ENCODE data around the gene ZBTB7B. TPM values are rescaled to one million over a fixed set of nuclear protein-coding genes. Genes with fewer than 3 reads are reported as not detected.

ZBTB7B gene
- total RNA-seq, 1 donor from 2014 or later: 24.9 TPM

DNA sequence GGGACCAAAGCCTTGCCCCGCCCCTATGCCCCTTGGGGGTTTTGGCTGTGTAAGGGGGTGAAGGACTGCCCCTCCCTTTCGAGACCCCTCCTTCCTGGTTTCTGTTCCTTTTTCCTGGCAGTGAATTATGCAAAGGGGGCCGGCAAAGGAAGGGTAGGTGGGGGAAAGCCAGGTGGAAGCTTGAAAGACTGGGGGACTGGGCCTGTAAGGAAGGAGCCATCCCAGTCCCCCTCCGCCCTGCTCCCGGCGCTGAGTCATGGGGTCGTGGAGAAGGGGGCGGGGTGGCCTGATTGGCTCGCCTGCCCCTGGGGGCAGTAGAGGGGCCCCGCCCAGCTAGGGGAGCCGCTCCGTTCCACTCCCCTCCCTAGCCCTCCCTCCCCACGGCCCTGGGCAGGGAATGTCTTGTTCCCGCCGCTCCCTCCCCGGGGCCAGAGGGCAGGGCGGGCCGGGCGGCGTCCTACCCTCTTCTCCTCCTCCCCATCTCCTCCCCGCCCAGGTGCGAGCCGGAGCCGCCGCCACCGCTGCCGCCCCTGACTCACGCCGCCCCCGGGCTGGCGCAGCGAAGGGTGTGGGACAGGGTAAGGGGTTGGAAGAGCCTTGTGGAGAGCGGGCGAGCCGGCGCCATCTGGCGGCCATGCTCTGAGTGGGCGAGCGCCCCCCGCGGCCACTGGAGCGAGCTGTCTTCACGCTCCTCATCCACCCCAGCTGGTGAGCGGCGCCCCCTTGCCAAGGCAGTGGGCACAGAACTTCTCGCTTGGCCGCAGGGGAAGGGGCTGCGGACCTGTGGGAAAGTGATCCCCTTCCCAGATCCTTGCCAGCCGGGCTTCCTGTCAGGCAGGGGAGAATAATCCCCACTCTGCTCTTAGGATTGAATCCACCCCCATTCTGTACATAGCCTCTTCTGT is 14.7 kb downstream of the ZBTB7B start:
- DNase-seq: peak; percentile 93

GRCh38 chr1:155017946-155018316 is 15.3 kb downstream of the ZBTB7B start:
- no peak for DNase-seq

DNA sequence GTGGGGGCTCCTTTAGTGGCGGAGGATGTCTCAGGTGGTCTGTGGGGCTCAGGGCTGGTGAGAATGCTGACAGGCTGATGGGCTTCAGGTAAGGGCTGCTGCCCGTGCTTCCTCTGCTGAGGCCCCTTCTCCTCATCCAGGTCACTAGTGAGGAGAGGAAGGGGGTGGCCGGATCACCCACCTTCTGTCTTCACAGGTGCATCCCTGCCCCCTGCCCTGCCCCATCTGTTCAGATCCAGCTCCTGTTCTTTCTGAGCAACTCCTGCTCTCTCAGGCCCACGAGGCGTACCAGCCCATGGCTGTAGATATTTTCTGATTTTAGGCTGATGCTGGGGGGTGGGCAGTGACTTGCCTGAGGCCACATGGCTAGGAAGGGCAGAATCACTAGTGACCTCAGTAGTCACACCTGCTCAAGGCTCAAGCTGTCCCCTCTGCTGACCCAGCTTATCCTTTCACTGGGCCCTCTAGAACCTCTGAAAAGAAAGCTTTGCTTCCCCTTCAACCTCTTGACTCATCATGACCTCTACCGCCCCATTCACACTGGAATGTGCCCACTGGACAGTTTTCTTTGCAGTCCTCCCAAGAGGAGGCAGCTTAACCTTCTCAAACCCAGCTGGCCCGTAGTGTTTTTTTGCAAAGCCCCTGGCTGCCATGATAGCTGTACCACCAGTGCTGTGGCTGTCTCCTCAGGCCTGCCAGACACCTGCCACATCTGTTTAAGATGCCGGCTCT is 16.2 kb downstream of the ZBTB7B start:
- DNase-seq: no peak

GRCh38 chr1:155019377-155020245 is 17.0 kb downstream of the ZBTB7B start:
- no peak for DNase-seq

GRCh38 chr1:155022136-155022926 is 19.7 kb downstream of the ZBTB7B start:
- DNase-seq: no peak

DNA sequence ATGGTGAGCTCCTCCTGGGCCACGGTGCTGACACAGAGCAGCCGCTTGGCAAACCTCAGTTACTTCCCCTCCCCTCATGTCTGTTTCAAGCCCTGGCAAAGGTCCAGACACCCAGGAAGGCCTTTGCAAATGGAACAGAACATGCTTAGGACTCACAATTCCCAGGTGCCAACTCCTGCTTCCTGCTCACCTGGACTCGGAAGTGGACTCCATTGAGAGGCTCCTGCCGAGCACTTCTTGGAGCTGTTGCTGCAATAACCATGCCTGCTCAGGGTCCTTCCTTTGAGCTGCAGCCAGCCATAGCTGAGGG is 20.3 kb downstream of the ZBTB7B start:
- no peak for DNase-seq

- no peak for DNase-seq
Measured at GRCh38 chr1:155023627-155024026, 21.0 kb downstream of the ZBTB7B start.

GRCh38 chr1:155024315-155024714 is 21.7 kb downstream of the ZBTB7B start:
- no peak for DNase-seq

GRCh38 chr1:155026154-155026553 is 23.6 kb downstream of the ZBTB7B start:
- no peak for DNase-seq

DNA sequence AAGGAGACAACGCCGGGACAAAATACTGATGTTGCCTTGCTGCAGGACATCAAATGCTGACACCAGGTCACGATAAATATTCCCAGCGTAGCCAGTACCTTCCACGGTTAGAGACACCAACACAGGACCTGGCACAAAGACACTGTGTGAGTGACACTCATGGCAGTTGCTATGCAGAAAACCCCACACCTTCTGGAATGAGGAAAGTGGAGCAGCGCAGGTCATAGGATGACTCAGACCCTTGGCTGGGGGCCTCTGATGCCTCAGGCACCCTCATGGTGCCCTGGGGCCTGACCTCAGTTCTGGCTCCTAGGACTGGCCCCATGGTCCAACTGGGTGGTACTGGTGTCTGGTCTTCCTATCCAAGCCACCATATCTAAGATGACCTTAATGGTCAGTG is 24.0 kb downstream of the ZBTB7B start:
- DNase-seq: no peak

DNA sequence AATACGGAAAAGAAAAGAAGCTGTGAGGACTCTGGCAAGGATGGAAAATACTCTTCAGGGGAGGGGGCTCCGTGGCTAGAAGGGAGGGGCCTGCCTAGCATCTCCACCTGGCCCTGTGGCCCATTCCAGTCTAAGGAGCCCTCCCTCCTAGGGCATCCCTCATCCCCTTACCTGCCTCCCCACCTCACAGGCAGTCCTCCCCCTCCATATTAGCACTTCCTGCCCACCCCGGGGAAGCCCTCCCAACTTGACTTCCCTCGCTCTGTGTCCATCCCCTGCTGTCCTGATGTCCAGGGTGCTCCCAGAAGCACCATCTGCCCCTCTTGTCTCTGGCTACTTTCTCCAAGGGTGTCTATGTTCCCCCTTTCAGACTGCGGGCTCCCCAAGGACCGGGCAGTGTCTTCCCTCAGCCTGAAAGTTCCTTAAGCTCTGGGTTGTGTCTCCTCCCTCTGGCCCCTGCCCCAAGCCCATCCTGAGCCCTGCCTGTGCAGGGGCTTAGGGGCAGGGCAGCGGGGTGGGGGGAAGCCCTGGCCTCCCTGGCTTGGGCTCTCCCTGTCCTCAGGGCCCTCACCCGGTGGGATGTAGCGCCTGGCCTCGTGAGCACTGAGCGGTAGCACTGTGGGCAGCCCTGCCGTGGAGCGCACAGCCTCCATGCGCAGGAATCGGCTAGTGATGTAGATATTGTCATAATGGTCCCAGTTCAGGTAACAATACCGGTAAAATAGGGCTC is 27.1 kb downstream of the ZBTB7B start:
- no peak for DNase-seq

- no peak for DNase-seq
Measured at GRCh38 chr1:155030243-155030795, 27.7 kb downstream of the ZBTB7B start.

DNA sequence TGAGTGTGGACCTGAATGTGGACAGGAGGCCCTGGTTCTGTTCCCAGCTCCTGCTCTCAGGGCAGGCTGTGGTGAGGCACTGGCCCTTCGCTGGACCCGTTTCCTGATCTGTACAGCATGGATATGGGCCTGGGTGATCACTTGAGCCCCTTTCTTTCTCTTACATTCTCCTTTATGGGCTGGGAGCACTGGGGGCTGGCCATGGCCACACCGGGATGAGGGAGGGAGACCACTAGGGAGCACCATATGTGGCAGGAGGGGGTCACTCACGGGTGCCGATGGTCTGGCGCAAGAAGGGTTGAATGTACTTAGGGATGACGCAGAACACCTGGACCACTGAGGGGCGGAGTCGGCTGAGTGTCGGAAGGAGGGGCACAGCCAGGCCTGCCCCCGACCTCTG is 28.3 kb downstream of the ZBTB7B start:
- no peak for DNase-seq

DNA sequence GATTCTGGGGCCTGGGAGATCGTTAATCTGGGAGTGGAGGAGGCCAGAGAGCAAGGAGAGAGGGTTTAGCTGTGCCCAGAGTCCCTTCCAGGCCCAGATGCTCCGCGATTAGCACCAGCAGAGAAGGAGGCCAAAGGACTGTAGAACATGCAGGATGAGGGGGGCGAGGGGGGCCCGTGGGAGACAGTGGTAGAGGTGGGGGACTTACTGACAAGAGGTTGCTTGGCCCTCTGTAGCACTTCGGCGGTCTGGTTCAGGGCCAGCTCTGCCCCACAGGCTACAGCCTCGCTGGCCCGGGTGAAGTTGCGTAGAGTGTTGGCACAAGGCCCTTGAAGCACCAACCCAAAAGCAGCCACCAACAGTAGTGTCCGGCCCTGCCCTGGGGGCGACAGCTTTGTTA is 30.3 kb downstream of the ZBTB7B start:
- DNase-seq: no peak

- no peak for DNase-seq
Measured at GRCh38 chr1:155033524-155033923, 30.9 kb downstream of the ZBTB7B start, which contains the start of the genes DCST1 and DCST2. TSS of gene DCST1 (plus strand) at chr1:155033824. CDS start at chr1:155034037, 213 bp downstream. TSS of gene DCST2 (minus strand) at chr1:155033781. CDS start at chr1:155033701, 80 bp downstream.

GRCh38 chr1:155034318-155035208 is 32.0 kb downstream of the ZBTB7B start:
- DNase-seq: no peak

- DNase-seq: no peak
Measured at GRCh38 chr1:155035936-155036335, 33.3 kb downstream of the ZBTB7B start.

- no peak for DNase-seq
Measured at GRCh38 chr1:155037043-155037442, 34.4 kb downstream of the ZBTB7B start.

DNA sequence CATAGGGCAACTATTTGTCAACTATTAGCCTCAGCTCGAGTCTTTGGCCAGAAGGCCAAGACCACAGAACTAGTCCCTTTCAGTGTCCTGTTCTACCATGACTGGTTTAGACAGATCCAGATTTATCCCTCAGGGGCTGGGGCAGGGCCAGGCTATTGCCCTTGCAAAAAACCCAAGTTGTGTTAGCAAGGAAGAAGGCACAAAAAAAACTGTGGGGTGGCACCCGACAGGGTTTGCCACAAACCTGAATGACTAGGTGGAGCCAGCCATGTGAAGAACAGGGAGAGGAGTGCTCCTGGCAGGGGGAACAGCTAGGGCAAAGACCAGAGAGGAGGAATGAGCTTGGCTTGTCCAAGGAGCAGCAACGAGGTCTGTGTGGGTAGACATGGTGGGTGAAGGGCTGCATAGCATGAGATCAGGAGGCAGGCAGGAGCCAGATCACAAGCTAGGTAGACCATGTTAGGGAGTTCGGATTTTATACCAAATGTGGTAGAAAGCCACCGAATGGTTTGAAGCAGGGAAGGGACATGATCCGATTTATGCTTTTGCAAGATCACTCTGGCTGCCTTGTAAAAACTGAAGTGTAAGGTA is 35.3 kb downstream of the ZBTB7B start:
- DNase-seq: no peak

Data from tongue (tissue), 2 donors.